HL-60 (cell line): Measurements from ENCODE around the gene FGF3.

ENCODE experiments used
- DNase-seq, 2 experiments: peaks; one replicate each; pipeline ENCODE4 v3.0.0-alpha.2; 2010 to 2020; ENCODE audit warnings: low read depth in 1 of 2, low spot score in 1 of 2
- H3K27ac ChIP-seq: fragments of 250-450 bp; sonication (Bioruptor Pico); replicated peaks from 2 replicates; pipeline ENCODE4 v1.5.1; 2020; ENCODE audit warnings: mild to moderate bottlenecking, moderate library complexity
- H3K27me3 ChIP-seq: fragments of 250-450 bp; sonication (Bioruptor Pico); 2 replicates; pipeline ENCODE4 v1.5.1; 2021; ENCODE audit warnings: mild to moderate bottlenecking, moderate library complexity; ENCODE audit not compliant: insufficient read depth, poor library complexity, severe bottlenecking
- H3K4me3 ChIP-seq: replicated peaks from 2 replicates; pipeline ENCODE4 v1.5.1; 2011; ENCODE audit warnings: mild to moderate bottlenecking, control low read depth, low read length; ENCODE audit not compliant: insufficient read depth
- CTCF ChIP-seq: IDR thresholded peaks from one replicate; pipeline ENCODE4 v1.5.1; 2011; ENCODE audit warnings: low read length, control low read depth, inconsistent platforms; ENCODE audit not compliant: insufficient read depth
- GABPA ChIP-seq: IDR thresholded peaks from 2 replicates; pipeline ENCODE4 v1.6.1; 2012; ENCODE audit warnings: low read depth
- POLR2AphosphoS5 ChIP-seq: IDR thresholded peaks from 2 replicates; pipeline ENCODE4 v1.6.1; 2012; ENCODE audit warnings: low read depth
- REST ChIP-seq: IDR thresholded peaks from 2 replicates; pipeline ENCODE4 v1.6.1; 2012; ENCODE audit warnings: low read depth; ENCODE audit not compliant: insufficient replicate concordance
- SPI1 ChIP-seq: IDR thresholded peaks from 2 replicates; pipeline ENCODE4 v1.6.1; 2012; ENCODE audit warnings: low read depth, mild to moderate bottlenecking, borderline replicate concordance

Gene FGF3

GRCh38 chr11:69854713-69855112 is 35.5 kb upstream of the FGF3 start:
- no peak overlapping the region for H3K27ac ChIP-seq
- no peak for DNase-seq
- no peaks in the 10 kb centered on the region for H3K27me3 ChIP-seq
- TF ChIP-seq POLR2AphosphoS5 (no peak), CTCF (no peak)
- no peak overlapping the region for H3K4me3 ChIP-seq

GRCh38 chr11:69852056-69852455 is 32.8 kb upstream of the FGF3 start:
- TF ChIP-seq REST (no peak), GABPA (no peak), POLR2AphosphoS5 (no peak), SPI1 (no peak), CTCF (no peak)
- H3K4me3 ChIP-seq = no peak overlapping the region
- H3K27me3 ChIP-seq = no peaks in the 10 kb centered on the region
- DNase-seq = no peak
- H3K27ac ChIP-seq = no peak overlapping the region

GRCh38 chr11:69848201-69848600 is 29.0 kb upstream of the FGF3 start:
- H3K27me3 ChIP-seq = no peaks in the 10 kb centered on the region
- no peak overlapping the region for H3K27ac ChIP-seq
- DNase-seq = no peak
- H3K4me3 ChIP-seq = no peak overlapping the region
- TF ChIP-seq GABPA (no peak), REST (no peak)

GRCh38 chr11:69844396-69844795 is 25.2 kb upstream of the FGF3 start:
- no peaks in the 10 kb centered on the region for H3K27me3 ChIP-seq
- TF ChIP-seq REST (no peak), POLR2AphosphoS5 (no peak), GABPA (no peak), SPI1 (no peak), CTCF (no peak)

More at GRCh38 chr11:69844396-69844795, 25.2 kb upstream of the FGF3 start:
- no peak for DNase-seq
- Histone ChIP-seq H3K27ac (no peak overlapping the region), H3K4me3 (no peak overlapping the region)
